AG10803 (cell line): ENCODE results near the gene KLC1.

Experiments
- DNase-seq: peaks from one replicate; pipeline ENCODE4 v3.0.0; 2010; ENCODE audit warnings: low read depth
- H3K4me3 ChIP-seq: 2 replicates; pipeline ENCODE4 v1.5.1; 2011; ENCODE audit warnings: mild to moderate bottlenecking, low read length, control low read depth
- CTCF ChIP-seq: conservative IDR thresholded peaks from 2 replicates; pipeline ENCODE4 v1.5.1; 2011; ENCODE audit warnings: mild to moderate bottlenecking, low read length, control low read depth, inconsistent platforms

Gene KLC1

GRCh38 chr14:103625356-103626095 lies 3.5 kb upstream of the KLC1 start:
- no peak for TF ChIP-seq CTCF
- no peak overlapping the region for H3K4me3 ChIP-seq

GRCh38 chr14:103626146-103626850 lies 2.7 kb upstream of the KLC1 start:
- no peak overlapping the region for H3K4me3 ChIP-seq
- no peak for DNase-seq
- TF ChIP-seq CTCF: no peak

More at GRCh38 chr14:103625356-103626095, 3.5 kb upstream of the KLC1 start:
- DNase-seq: no peak

GRCh38 chr14:103627073-103628025 lies 1.7 kb upstream of the KLC1 start:
- H3K4me3 ChIP-seq: no peak overlapping the region
- TF ChIP-seq CTCF: no peak
- no peak for DNase-seq

GRCh38 chr14:103628221-103628683 lies 759 bp upstream of the KLC1 start:
- TF ChIP-seq CTCF: no peak
- peak overlapping the region; percentile 83 for H3K4me3 ChIP-seq
- peak; percentile 79 for DNase-seq

- peak overlapping the region; percentile 83 for H3K4me3 ChIP-seq
- DNase-seq: no peak
- no peak for TF ChIP-seq CTCF
These were observed 601 bp downstream of the KLC1 start for GRCh38 chr14:103629503-103630121.

- DNase-seq: no peak
- peak overlapping the region; percentile 83 for H3K4me3 ChIP-seq
- TF ChIP-seq CTCF: no peak
These were observed 1.5 kb downstream of the KLC1 start for GRCh38 chr14:103630364-103631108.
